Measurements from ENCODE around the gene ST8SIA6. TPM values are rescaled to one million over a fixed set of nuclear protein-coding genes. Genes with fewer than 3 reads are reported as not detected.

The ST8SIA6 gene
- total RNA-seq, 1 donor from 2014 or later, result not detected

- Histone ChIP-seq H3K27ac (no peak overlapping the region), H3K4me1 (no peaks in the 10 kb centered on the region), H3K27me3 (no peaks in the 10 kb centered on the region), H3K9me3 (no peaks in the 10 kb centered on the region), H3K36me3 (no peaks in the 10 kb centered on the region), H3K4me3 (no peak overlapping the region)
- intact Hi-C loops (cut with DNase I), result no loop called here
- TF ChIP-seq, protein P1, sequence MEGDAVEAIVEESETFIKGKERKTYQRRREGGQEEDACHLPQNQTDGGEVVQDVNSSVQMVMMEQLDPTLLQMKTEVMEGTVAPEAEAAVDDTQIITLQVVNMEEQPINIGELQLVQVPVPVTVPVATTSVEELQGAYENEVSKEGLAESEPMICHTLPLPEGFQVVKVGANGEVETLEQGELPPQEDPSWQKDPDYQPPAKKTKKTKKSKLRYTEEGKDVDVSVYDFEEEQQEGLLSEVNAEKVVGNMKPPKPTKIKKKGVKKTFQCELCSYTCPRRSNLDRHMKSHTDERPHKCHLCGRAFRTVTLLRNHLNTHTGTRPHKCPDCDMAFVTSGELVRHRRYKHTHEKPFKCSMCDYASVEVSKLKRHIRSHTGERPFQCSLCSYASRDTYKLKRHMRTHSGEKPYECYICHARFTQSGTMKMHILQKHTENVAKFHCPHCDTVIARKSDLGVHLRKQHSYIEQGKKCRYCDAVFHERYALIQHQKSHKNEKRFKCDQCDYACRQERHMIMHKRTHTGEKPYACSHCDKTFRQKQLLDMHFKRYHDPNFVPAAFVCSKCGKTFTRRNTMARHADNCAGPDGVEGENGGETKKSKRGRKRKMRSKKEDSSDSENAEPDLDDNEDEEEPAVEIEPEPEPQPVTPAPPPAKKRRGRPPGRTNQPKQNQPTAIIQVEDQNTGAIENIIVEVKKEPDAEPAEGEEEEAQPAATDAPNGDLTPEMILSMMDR (IDR thresholded peaks at IDR 0.05), result no peak
- no peak for DNase-seq (ENCODE audit: low spot score in 2 of 2)
Observed at GRCh38 chr10:17278607-17279240, 175.7 kb downstream of the ST8SIA6 start.

DNA sequence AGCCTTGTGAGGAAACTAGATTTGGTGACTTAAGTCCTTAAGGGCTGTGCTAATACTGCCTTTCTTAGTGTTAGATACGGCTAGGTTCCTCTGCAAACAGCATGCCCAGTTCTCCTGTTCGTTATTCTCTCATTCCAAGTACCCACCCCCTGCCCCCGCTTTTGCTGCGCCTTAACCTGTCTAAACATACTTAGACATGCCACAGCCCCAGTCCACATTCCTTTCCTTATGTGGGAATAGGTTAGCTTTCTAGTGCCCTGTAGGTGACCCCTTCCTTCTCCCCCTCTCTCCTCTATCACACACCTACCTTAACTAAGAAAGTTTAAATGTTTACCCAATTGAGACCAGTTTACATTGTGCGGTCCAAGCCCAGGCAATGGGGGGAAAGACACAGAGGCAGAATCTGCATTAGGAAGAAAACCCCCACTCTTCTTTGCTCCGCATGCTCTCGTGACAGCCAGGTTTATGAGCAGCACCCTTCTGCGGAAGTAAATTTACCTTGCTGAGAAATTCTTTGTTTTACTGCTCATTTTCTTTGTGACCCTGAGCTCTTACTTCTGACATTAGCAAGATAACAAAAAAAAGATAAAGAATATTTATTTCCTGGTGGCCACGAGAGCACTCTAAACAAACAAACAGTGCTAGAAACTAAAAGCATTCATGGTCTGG, 177.5 kb downstream of the ST8SIA6 start:
- intact Hi-C loops (cut with DNase I), result no loop called here
- TF ChIP-seq, protein P1 (IDR thresholded peaks at IDR 0.05), result no peak
- no peaks in the 10 kb centered on the region for H3K4me1 ChIP-seq
- no peak for DNase-seq (ENCODE audit: low spot score in 2 of 2)
- no peaks in the 10 kb centered on the region for H3K36me3 ChIP-seq
- H3K4me3 ChIP-seq, result no peak overlapping the region
- no peak overlapping the region for H3K27ac ChIP-seq
- no peaks in the 10 kb centered on the region for H3K9me3 ChIP-seq
- no peaks in the 10 kb centered on the region for H3K27me3 ChIP-seq

DNA sequence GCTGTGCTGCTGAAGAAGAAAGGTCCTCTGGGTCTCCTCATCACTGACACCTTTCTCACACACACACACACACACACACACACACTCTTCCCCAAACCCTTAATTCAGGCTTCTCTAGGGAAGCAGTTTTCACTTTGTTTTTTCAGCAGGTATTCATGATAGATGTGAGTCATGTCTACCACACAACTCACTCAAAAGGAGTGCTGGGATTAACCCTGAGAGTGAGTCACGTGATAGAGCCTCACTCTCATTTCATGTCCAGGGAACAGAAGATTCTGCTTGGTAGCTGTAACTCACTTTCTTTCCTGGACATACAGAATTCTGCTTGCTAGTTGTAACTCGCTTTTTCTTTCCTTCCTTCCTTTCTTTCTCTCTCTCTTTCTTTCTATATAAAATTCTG, 181.0 kb downstream of the ST8SIA6 start:
- Histone ChIP-seq H3K27me3 (no peaks in the 10 kb centered on the region), H3K27ac (no peak overlapping the region), H3K36me3 (no peaks in the 10 kb centered on the region), H3K4me1 (no peaks in the 10 kb centered on the region), H3K4me3 (no peak overlapping the region), H3K9me3 (no peaks in the 10 kb centered on the region)
- DNase-seq (ENCODE audit: low spot score in 2 of 2), result no peak
- TF ChIP-seq, protein P1 (IDR thresholded peaks at IDR 0.05), result no peak
- intact Hi-C loops (cut with DNase I), result no loop called here

DNA sequence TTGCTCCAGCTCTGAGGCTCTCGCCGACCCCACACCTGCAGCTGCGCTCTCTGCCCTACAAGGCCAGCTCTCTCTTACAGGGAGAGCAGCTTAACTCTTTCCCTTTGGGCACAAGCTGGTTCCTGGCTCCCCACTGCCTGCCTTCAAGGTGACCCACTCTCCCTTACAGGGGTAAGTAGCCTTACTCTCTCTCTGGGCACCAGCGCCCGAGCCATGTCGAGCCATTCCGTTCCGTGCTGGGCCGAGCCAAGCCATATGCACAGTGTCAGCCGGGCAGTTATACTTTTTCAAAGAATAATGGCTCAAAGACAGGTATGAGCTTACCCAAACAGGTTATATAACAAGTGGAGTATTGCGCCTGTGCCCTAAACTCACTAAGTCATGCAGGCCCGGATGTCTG, 181.7 kb downstream of the ST8SIA6 start:
- DNase-seq (ENCODE audit: low spot score in 2 of 2), result no peak
- Histone ChIP-seq H3K9me3 (no peaks in the 10 kb centered on the region), H3K27me3 (no peaks in the 10 kb centered on the region), H3K36me3 (no peaks in the 10 kb centered on the region), H3K27ac (no peak overlapping the region), H3K4me1 (no peaks in the 10 kb centered on the region), H3K4me3 (no peak overlapping the region)
- intact Hi-C loops (cut with DNase I), result no loop called here
- TF ChIP-seq, protein P1 (IDR thresholded peaks at IDR 0.05), result no peak

Other genes with a start within 250 kb of the ST8SIA6 start
- 6,230 TPM for gene VIM, start 226.4 kb downstream of the ST8SIA6 start, total RNA-seq
- gene HACD1, start 162.8 kb upstream of the ST8SIA6 start, total RNA-seq, result 41.6 TPM
- 1.5 TPM for gene STAM, start 189.6 kb upstream of the ST8SIA6 start, total RNA-seq

Data from ascending aorta (tissue), 2 donors.